ENCODE data around the gene DLGAP1. TPM values are rescaled to one million over a fixed set of nuclear protein-coding genes. Genes with fewer than 3 reads are reported as not detected.

Gene DLGAP1
- total RNA-seq, 4 donors from 2014 or later: 0.13 to 6.2 (median 0.53) TPM

DNA sequence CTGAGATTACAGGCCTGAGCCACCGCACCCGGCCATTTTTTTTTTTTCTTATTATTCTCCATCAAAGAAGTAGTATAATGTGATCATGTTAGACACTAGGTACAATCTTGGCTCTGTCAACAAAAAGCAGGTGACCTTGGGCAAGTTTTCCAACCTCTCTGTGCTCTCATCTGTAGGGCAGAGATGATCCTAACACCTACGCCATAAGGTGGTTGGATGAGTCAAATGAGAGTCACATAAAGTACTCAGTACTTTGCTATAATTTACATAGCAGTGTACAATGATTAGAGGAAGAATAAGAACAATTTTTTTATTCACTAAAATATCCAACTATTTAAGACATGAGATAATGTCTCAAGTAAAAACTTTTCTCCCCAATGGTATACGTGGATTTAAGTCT lies 876.5 kb downstream of the DLGAP1 start:
- DNase-seq (no peak), ATAC-seq (no peak)
- intact Hi-C loops (cut with DNase I; ENCODE audit: low total_unique reads) (no loop called here), in situ Hi-C loops (cut with MboI; ENCODE audit: low sequenced_read_pairs in 4 of 4) (no loop called here)
- Histone ChIP-seq H3K9me3 (no peaks in the 10 kb centered on the region), H3K36me3 (no peaks in the 10 kb centered on the region), H3K27ac (no peak overlapping the region), H3K4me1 (no peaks in the 10 kb centered on the region), H3K27me3 (no peaks in the 10 kb centered on the region), H3K4me3 (no peak overlapping the region)
- TF ChIP-seq, protein P1, sequence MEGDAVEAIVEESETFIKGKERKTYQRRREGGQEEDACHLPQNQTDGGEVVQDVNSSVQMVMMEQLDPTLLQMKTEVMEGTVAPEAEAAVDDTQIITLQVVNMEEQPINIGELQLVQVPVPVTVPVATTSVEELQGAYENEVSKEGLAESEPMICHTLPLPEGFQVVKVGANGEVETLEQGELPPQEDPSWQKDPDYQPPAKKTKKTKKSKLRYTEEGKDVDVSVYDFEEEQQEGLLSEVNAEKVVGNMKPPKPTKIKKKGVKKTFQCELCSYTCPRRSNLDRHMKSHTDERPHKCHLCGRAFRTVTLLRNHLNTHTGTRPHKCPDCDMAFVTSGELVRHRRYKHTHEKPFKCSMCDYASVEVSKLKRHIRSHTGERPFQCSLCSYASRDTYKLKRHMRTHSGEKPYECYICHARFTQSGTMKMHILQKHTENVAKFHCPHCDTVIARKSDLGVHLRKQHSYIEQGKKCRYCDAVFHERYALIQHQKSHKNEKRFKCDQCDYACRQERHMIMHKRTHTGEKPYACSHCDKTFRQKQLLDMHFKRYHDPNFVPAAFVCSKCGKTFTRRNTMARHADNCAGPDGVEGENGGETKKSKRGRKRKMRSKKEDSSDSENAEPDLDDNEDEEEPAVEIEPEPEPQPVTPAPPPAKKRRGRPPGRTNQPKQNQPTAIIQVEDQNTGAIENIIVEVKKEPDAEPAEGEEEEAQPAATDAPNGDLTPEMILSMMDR (IDR thresholded peaks at IDR 0.05 in 4 of 5, conservative IDR thresholded peaks at IDR 0.05 in 1 of 5): no peak
- TF ChIP-seq POLR2A (IDR thresholded peaks at IDR 0.05): no peak

DNA sequence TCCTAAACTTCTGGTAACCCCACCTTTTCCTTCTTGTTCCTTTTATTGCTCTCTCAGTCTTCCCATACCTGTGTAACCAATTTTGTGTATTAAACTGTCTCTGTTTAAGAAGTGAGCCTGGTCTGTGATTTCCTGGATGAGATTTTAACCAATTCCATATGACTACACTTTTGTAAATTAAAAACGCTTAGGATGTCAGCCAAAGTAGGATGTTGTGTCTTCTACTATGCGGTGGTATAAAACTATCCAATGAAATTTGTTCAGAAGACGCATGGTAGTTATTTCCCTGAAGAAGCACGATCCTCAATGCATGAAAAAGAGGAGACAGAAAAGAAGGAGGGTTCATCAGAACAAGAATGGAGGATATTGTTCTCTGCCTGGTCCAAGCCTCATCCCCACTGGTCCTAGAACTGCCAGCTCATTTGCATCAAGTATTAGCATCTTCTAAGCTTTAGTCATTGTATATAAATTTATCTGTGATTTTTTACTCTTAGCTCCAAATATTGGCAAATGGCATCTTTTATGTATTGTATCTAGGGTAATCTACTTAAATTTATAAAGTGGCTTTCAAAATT lies 877.7 kb downstream of the DLGAP1 start:
- Histone ChIP-seq H3K9me3 (no peaks in the 10 kb centered on the region), H3K4me3 (no peak overlapping the region), H3K36me3 (no peaks in the 10 kb centered on the region), H3K4me1 (no peaks in the 10 kb centered on the region), H3K27me3 (no peaks in the 10 kb centered on the region), H3K27ac (no peak overlapping the region)
- no peak for TF ChIP-seq POLR2A (IDR thresholded peaks at IDR 0.05)
- TF ChIP-seq, protein P1 (IDR thresholded peaks at IDR 0.05 in 4 of 5, conservative IDR thresholded peaks at IDR 0.05 in 1 of 5): no peak
- DNase-seq: no peak
- ATAC-seq: no peak
- in situ Hi-C loops (cut with MboI; ENCODE audit: low sequenced_read_pairs in 4 of 4) (no loop called here), intact Hi-C loops (cut with DNase I; ENCODE audit: low total_unique reads) (no loop called here)

DNA sequence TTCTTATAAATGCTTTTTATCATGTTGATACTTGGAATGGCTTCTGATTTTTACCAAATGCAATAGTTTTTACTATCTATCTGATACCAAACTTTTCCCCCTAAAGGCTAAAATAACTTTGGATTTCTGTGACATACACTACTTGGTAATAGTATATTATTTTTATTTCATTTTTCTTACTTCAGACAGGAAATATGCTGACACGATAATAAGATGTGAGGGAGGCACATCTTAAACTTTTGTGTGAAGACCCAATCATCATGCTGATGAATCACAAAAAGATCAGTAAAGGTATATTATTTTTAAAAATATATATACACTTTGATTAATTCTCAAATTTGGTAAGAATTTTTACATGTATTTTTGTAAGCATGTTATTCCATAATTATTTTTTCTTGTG lies 882.3 kb downstream of the DLGAP1 start:
- no peak for TF ChIP-seq POLR2A (IDR thresholded peaks at IDR 0.05)
- TF ChIP-seq, protein P1 (IDR thresholded peaks at IDR 0.05 in 4 of 5, conservative IDR thresholded peaks at IDR 0.05 in 1 of 5): no peak
- Histone ChIP-seq H3K4me3 (no peak overlapping the region), H3K9me3 (no peaks in the 10 kb centered on the region), H3K27ac (no peak overlapping the region), H3K4me1 (no peaks in the 10 kb centered on the region), H3K36me3 (no peaks in the 10 kb centered on the region), H3K27me3 (no peaks in the 10 kb centered on the region)
- no peak for ATAC-seq
- intact Hi-C loops (cut with DNase I; ENCODE audit: low total_unique reads) (no loop called here), in situ Hi-C loops (cut with MboI; ENCODE audit: low sequenced_read_pairs in 4 of 4) (no loop called here)
- no peak for DNase-seq

DNA sequence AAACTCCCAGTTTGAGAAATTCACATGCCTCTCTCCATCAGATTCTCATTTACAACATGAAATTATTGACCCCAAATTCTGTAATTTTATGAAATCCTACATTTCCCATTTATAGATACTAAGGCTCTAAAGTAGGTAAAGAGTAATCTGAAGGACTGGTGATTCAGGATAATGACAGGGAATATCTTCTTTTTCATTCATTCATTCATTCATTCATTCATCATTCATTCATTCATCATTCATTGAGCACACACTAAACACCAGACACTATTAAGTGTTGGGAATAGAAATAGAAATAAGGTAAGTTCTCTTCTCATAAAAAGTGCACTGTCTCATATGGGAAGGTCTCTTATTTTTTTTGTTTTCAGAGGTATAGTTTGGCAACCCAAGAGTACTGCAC lies 888.3 kb downstream of the DLGAP1 start:
- Histone ChIP-seq H3K27ac (no peak overlapping the region), H3K27me3 (no peaks in the 10 kb centered on the region), H3K4me3 (no peak overlapping the region), H3K9me3 (no peaks in the 10 kb centered on the region), H3K4me1 (no peaks in the 10 kb centered on the region), H3K36me3 (no peaks in the 10 kb centered on the region)
- intact Hi-C loops (cut with DNase I; ENCODE audit: low total_unique reads): no loop called here
- DNase-seq (no peak), ATAC-seq (no peak)
- in situ Hi-C loops (cut with MboI; ENCODE audit: low sequenced_read_pairs in 4 of 4): no loop called here
- TF ChIP-seq POLR2A (IDR thresholded peaks at IDR 0.05): no peak
- TF ChIP-seq, protein P1 (IDR thresholded peaks at IDR 0.05 in 4 of 5, conservative IDR thresholded peaks at IDR 0.05 in 1 of 5): no peak

DNA sequence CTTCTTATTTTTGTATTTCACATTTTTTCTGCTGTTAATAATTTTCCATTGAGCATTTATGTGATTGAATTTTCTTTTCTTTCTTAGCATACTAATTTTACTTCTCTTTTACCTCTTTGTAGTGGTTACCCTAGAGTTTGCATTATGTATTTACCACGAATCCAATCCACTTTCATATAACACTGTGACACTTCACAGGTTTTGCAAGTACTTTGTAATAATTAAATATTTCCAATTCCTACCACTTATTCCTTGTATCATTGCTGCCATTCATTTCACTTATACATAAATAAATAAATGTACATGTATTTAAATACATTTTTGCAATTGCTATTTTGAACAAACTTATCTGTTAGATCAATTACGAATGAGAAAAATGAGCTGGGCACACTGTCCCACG lies 894.4 kb downstream of the DLGAP1 start:
- Histone ChIP-seq H3K27me3 (no peaks in the 10 kb centered on the region), H3K27ac (no peak overlapping the region), H3K36me3 (no peaks in the 10 kb centered on the region), H3K4me1 (no peaks in the 10 kb centered on the region), H3K9me3 (no peaks in the 10 kb centered on the region), H3K4me3 (no peak overlapping the region)
- intact Hi-C loops (cut with DNase I; ENCODE audit: low total_unique reads): no loop called here
- in situ Hi-C loops (cut with MboI; ENCODE audit: low sequenced_read_pairs in 4 of 4): no loop called here
- ATAC-seq (no peak), DNase-seq (no peak)
- TF ChIP-seq, protein P1 (IDR thresholded peaks at IDR 0.05 in 4 of 5, conservative IDR thresholded peaks at IDR 0.05 in 1 of 5): no peak
- TF ChIP-seq POLR2A (IDR thresholded peaks at IDR 0.05): no peak
